ENCODE results near the gene MYOM3. TPM values are rescaled to one million over a fixed set of nuclear protein-coding genes. Genes with fewer than 3 reads are reported as not detected.

The MYOM3 gene
- total and polyA plus RNA-seq, 2 of the 4 experiments (the other 2 are of a cell fraction), result 0.03 TPM; not detected in 1

- intact Hi-C loops (cut with micrococcal nuclease), result loop anchor here (5.0 kb wide), 1 partner anchor 44 kb away; no protein-coding TSS in a partner anchor
- 65% methylated on average over 5 of the region's 10 CpGs; no CpG with 5 or more reads in 1 of the 2 experiments for WGBS, 2 experiments (ENCODE audit: extremely low coverage in 2 of 2, insufficient read length in 1 of 2)
- in situ Hi-C loops (cut with MboI; ENCODE audit: low sequenced_read_pairs), result no loop called here
- H3K4ac ChIP-seq (ENCODE audit: low read depth, low read length), result no peak overlapping the region
- no peak overlapping the region for H3K27ac ChIP-seq (ENCODE audit: insufficient read depth, low read length)
- no peak overlapping the region for H4K91ac ChIP-seq (ENCODE audit: insufficient read depth, low read depth, low read length)
- H2BK120ac ChIP-seq (ENCODE audit: low read depth, low read length), result no peak overlapping the region
- no peak overlapping the region for H2BK15ac ChIP-seq (ENCODE audit: low read depth, low read length)
- peaks cover 5% of the 10 kb centered on the region; the same call in 1 of the 2 replicates for H3K9me1 ChIP-seq (ENCODE audit: insufficient read depth, low read length)
- no peak overlapping the region for H3K4me2 ChIP-seq (ENCODE audit: low read depth, low read length)
- H3K79me1 ChIP-seq (ENCODE audit: low read depth in 1 of 2, low read length in 2 of 2), result no peaks in the 10 kb centered on the region
- no peak overlapping the region for H3K18ac ChIP-seq (ENCODE audit: low read depth, low read length)
- H4K20me1 ChIP-seq (ENCODE audit: insufficient read depth, low read length), result no peaks in the 10 kb centered on the region
- H3K9me3 ChIP-seq (ENCODE audit: control insufficient read depth, insufficient read depth, low read length), result no peaks in the 10 kb centered on the region
- H3K36me3 ChIP-seq (ENCODE audit: control insufficient read depth, insufficient read depth, low read length), result no peaks in the 10 kb centered on the region
- CTCF ChIA-PET, result interaction anchor here (0.6 kb wide), 2 partner anchors 238 to 774 kb away, joined by 3 read pairs; no protein-coding TSS in a partner anchor
- no peak overlapping the region for H3K9ac ChIP-seq (ENCODE audit: low read depth, low read length)
- H3K4me3 ChIP-seq (ENCODE audit: insufficient read depth, low read depth, low read length), result no peak overlapping the region
- H3K23ac ChIP-seq (ENCODE audit: low read depth, low read length), result no peak overlapping the region
- H2AFZ ChIP-seq (replicated peaks; ENCODE audit: low read length, poor library complexity), result peak overlapping the region; percentile 58
- H2AK5ac ChIP-seq (ENCODE audit: low read depth, low read length), result no peak overlapping the region
- peaks cover 5% of the 10 kb centered on the region for H3K4me1 ChIP-seq (ENCODE audit: control insufficient read depth, insufficient read depth, low read length)
- POLR2A ChIA-PET (ENCODE audit: unreplicated experiment), result no interaction called here
- ATAC-seq (ENCODE audit: low read depth), result no peak
- no peak overlapping the region for H2AK9ac ChIP-seq (replicated peaks; ENCODE audit: low read depth, low read length, poor library complexity)
- no peak overlapping the region for H4K5ac ChIP-seq (ENCODE audit: low read depth, low read length)
- no peak overlapping the region for H3K14ac ChIP-seq (replicated peaks; ENCODE audit: low read depth, low read length)
- no peak overlapping the region for H2BK5ac ChIP-seq (ENCODE audit: low read depth, low read length, poor library complexity, severe bottlenecking)
- H4K8ac ChIP-seq (ENCODE audit: low read depth in 2 of 2, low read length in 2 of 2), result no peak overlapping the region
- H2BK20ac ChIP-seq (ENCODE audit: low read depth, low read length), result no peak overlapping the region
- H3K27me3 ChIP-seq (ENCODE audit: control insufficient read depth, insufficient read depth, low read length), result peaks cover 55% of the 10 kb centered on the region
- H3K56ac ChIP-seq (ENCODE audit: extremely low read depth, insufficient read depth, low read length), result no peak overlapping the region
- dilution Hi-C loops (cut with HindIII; ENCODE audit: low sequenced_read_pairs, unreplicated experiment), result no loop called here
- DNase-seq, result no peak
- no TSS peak for BruUV-seq (replicated peaks)
- TF ChIP-seq RAD21 (IDR thresholded peaks at IDR 0.05; ENCODE audit: low read length), result no peak
- TF ChIP-seq BHLHE40 (IDR thresholded peaks at IDR 0.05; ENCODE audit: low read depth, low read length), result no peak
- no peak for TF ChIP-seq SMC3 (IDR thresholded peaks at IDR 0.05; ENCODE audit: low read depth, low read length)
- no peak for TF ChIP-seq POLR2A (IDR thresholded peaks at IDR 0.05; ENCODE audit: low read depth, low read length)
- no peak for TF ChIP-seq RCOR1 (IDR thresholded peaks at IDR 0.05; ENCODE audit: insufficient replicate concordance, low read length)
- TF ChIP-seq MXI1 (IDR thresholded peaks at IDR 0.05; ENCODE audit: borderline replicate concordance, low read depth, low read length), result no peak
- TF ChIP-seq CEBPB (IDR thresholded peaks at IDR 0.05; ENCODE audit: low read depth, low read length), result no peak
- TF ChIP-seq NFE2L2 (IDR thresholded peaks at IDR 0.05; ENCODE audit: low read depth, low read length), result no peak
- TF ChIP-seq MAZ (IDR thresholded peaks at IDR 0.05; ENCODE audit: borderline replicate concordance, low read depth, low read length), result no peak
- TF ChIP-seq ELK1 (IDR thresholded peaks at IDR 0.05; ENCODE audit: borderline replicate concordance, low read depth, low read length), result no peak
- TF ChIP-seq CHD1 (IDR thresholded peaks at IDR 0.05; ENCODE audit: low read depth, low read length), result no peak
- no peak for TF ChIP-seq CTCF (conservative IDR thresholded peaks at IDR 0.05; ENCODE audit: low read depth, low read length)
- no peak for TF ChIP-seq RFX5 (IDR thresholded peaks at IDR 0.05; ENCODE audit: low read depth, low read length)
- no peak for TF ChIP-seq MAFK (IDR thresholded peaks at IDR 0.05; ENCODE audit: low read depth, low read length)
- TF ChIP-seq, protein P1, sequence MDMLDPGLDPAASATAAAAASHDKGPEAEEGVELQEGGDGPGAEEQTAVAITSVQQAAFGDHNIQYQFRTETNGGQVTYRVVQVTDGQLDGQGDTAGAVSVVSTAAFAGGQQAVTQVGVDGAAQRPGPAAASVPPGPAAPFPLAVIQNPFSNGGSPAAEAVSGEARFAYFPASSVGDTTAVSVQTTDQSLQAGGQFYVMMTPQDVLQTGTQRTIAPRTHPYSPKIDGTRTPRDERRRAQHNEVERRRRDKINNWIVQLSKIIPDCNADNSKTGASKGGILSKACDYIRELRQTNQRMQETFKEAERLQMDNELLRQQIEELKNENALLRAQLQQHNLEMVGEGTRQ (IDR thresholded peaks at IDR 0.05; ENCODE audit: low read depth, low read length), result no peak
These were observed 40.9 kb upstream of the MYOM3 start for GRCh38 chr1:24152631-24153494.
